DND-41 (cell line): ENCODE measurements around the gene DGKZ.

Experiments
- ATAC-seq: fragments of 200-7000 bp; cut with Tn5 transposase; 3 replicates; pipeline ENCODE4 v1.9.1; 2021; ENCODE audit warnings: low read depth; ENCODE audit not compliant: insufficient read depth
- DNase-seq: peaks from one replicate; pipeline ENCODE4 v3.0.0-alpha.2; 2020
- H2AFZ ChIP-seq: 2 replicates; pipeline ENCODE4 v1.6.0; 2012; ENCODE audit warnings: low read depth, low read length
- H3K27ac ChIP-seq: 2 replicates; pipeline ENCODE4 v1.5.1; 2012; ENCODE audit warnings: low read length, inconsistent platforms
- H3K27me3 ChIP-seq: fragments of 200-600 bp; sonication (generic); 2 replicates; pipeline ENCODE4 v1.6.0; 2012; ENCODE audit warnings: low read length, mild to moderate bottlenecking, inconsistent platforms; ENCODE audit not compliant: insufficient read depth, poor library complexity
- H3K36me3 ChIP-seq: 2 replicates; pipeline ENCODE4 v1.5.1; 2012; ENCODE audit warnings: low read length, inconsistent platforms; ENCODE audit not compliant: insufficient read depth
- H3K4me1 ChIP-seq: 2 replicates; pipeline ENCODE4 v1.5.1; 2012; ENCODE audit warnings: mild to moderate bottlenecking, low read length; ENCODE audit not compliant: insufficient read depth
- H3K4me2 ChIP-seq: 2 replicates; pipeline ENCODE4 v1.6.0; 2012; ENCODE audit warnings: mild to moderate bottlenecking, moderate library complexity, low read length, inconsistent platforms; ENCODE audit not compliant: insufficient read depth
- H3K4me3 ChIP-seq, 2 experiments: fragments of 200-600 bp in 1 of 2; shearing (Covaris generic) in 1 of 2; 2 replicates each; pipeline ENCODE4 v1.5.1; 2012 to 2016; ENCODE audit warnings: inconsistent platforms in 2 of 2, low read length in 2 of 2, mild to moderate bottlenecking in 2 of 2, low read depth in 1 of 2, moderate library complexity in 1 of 2
- H3K79me2 ChIP-seq: 2 replicates; pipeline ENCODE4 v1.6.0; 2012; ENCODE audit warnings: low read length, inconsistent platforms; ENCODE audit not compliant: insufficient read depth
- H3K9ac ChIP-seq: 2 replicates; pipeline ENCODE4 v1.6.0; 2012; ENCODE audit warnings: low read depth, mild to moderate bottlenecking, inconsistent platforms, low read length, moderate library complexity
- H3K9me3 ChIP-seq: 2 replicates; pipeline ENCODE4 v1.5.1; 2012; ENCODE audit warnings: low read length, moderate library complexity, mild to moderate bottlenecking, inconsistent platforms; ENCODE audit not compliant: insufficient read depth, severe bottlenecking
- H4K20me1 ChIP-seq: 2 replicates; pipeline ENCODE4 v1.6.0; 2012; ENCODE audit warnings: low read length; ENCODE audit not compliant: insufficient read depth
- CTCF ChIP-seq: IDR thresholded peaks from 2 replicates; pipeline ENCODE4 v1.5.1; 2012; ENCODE audit warnings: borderline replicate concordance, low read length, moderate library complexity, mild to moderate bottlenecking; ENCODE audit not compliant: poor library complexity, severe bottlenecking; ENCODE audit errors: extremely low read depth
- EZH2 ChIP-seq: IDR thresholded peaks from 3 replicates; pipeline ENCODE4 v1.6.1; 2012; ENCODE audit warnings: borderline replicate concordance, low read depth, mild to moderate bottlenecking, moderate library complexity, low read length, inconsistent platforms; ENCODE audit not compliant: severe bottlenecking

The DGKZ gene

GRCh38 chr11:46308631-46309419 lies 38.4 kb upstream of the DGKZ start:
- H3K9ac ChIP-seq = peak overlapping the region; percentile 6; the same call in 1 of the 2 replicates
- DNase-seq (peak; percentile 80), ATAC-seq (peak; percentile 63)
- TF ChIP-seq EZH2 (no peak), CTCF (peak; percentile 91)
- peaks cover 17% of the 10 kb centered on the region for H3K4me1 ChIP-seq
- no peaks in the 10 kb centered on the region for H3K36me3 ChIP-seq
- H2AFZ ChIP-seq = peak overlapping the region; percentile 5; the same call in 1 of the 2 replicates
- H3K4me2 ChIP-seq = peak overlapping the region; percentile 52; the same call in 1 of the 2 replicates
- H3K4me3 ChIP-seq = no peak overlapping the region
- H4K20me1 ChIP-seq = no peaks in the 10 kb centered on the region
- no peaks in the 10 kb centered on the region for H3K9me3 ChIP-seq
- no peaks in the 10 kb centered on the region for H3K27me3 ChIP-seq
- 0 out of 2 replicates have a peak overlapping the region, but pooled peaks have one; percentile 5 for H3K27ac ChIP-seq
- H3K79me2 ChIP-seq = no peaks in the 10 kb centered on the region

- Histone ChIP-seq H3K9ac (no peak overlapping the region), H3K36me3 (no peaks in the 10 kb centered on the region)
These were observed 37.4 kb upstream of the DGKZ start for GRCh38 chr11:46309814-46310259.

GRCh38 chr11:46315033-46315738 lies 32.1 kb upstream of the DGKZ start:
- TF ChIP-seq EZH2 (no peak), CTCF (peak; percentile 96)
- no peak overlapping the region for H2AFZ ChIP-seq
- no peaks in the 10 kb centered on the region for H4K20me1 ChIP-seq
- H3K4me3 ChIP-seq = no peak overlapping the region
- H3K79me2 ChIP-seq = no peaks in the 10 kb centered on the region
- no peaks in the 10 kb centered on the region for H3K9me3 ChIP-seq
- H3K36me3 ChIP-seq = no peaks in the 10 kb centered on the region
- DNase-seq (peak; percentile 84), ATAC-seq (peak; percentile 84)
- H3K4me2 ChIP-seq = peak overlapping the region; percentile 28
- H3K9ac ChIP-seq = no peak overlapping the region
- no peak overlapping the region for H3K27ac ChIP-seq
- H3K4me1 ChIP-seq = peaks cover 13% of the 10 kb centered on the region
- no peaks in the 10 kb centered on the region for H3K27me3 ChIP-seq

More at GRCh38 chr11:46309814-46310259, 37.4 kb upstream of the DGKZ start:
- Histone ChIP-seq H3K27ac (no peak overlapping the region), H3K4me2 (no peak overlapping the region), H2AFZ (no peak overlapping the region), H3K79me2 (no peaks in the 10 kb centered on the region), H3K4me3 (no peak overlapping the region), H3K9me3 (no peaks in the 10 kb centered on the region), H4K20me1 (no peaks in the 10 kb centered on the region), H3K27me3 (no peaks in the 10 kb centered on the region), H3K4me1 (peaks cover 17% of the 10 kb centered on the region)
- peak; percentile 66 for DNase-seq
- ATAC-seq = peak; percentile 39
- TF ChIP-seq EZH2 (no peak), CTCF (no peak)
